GM20000 (cell line): ENCODE data around the gene SUCNR1.
"Not testable (repeated sequence)": the region's sequence is repeated elsewhere in the genome, so short reads cannot be mapped to it uniquely, and the experiment has no call there.

Experiments
- DNase-seq: peaks from one replicate; pipeline ENCODE4 v3.0.0; 2012; ENCODE audit warnings: low spot score
- TF ChIP-seq, protein P1 (sequence below): IDR thresholded peaks from 2 replicates; pipeline ENCODE4 v1.5.1; 2012; ENCODE audit warnings: mild to moderate bottlenecking, control low read depth; ENCODE audit errors: extremely low read depth, missing control alignments

SUCNR1 gene

DNA sequence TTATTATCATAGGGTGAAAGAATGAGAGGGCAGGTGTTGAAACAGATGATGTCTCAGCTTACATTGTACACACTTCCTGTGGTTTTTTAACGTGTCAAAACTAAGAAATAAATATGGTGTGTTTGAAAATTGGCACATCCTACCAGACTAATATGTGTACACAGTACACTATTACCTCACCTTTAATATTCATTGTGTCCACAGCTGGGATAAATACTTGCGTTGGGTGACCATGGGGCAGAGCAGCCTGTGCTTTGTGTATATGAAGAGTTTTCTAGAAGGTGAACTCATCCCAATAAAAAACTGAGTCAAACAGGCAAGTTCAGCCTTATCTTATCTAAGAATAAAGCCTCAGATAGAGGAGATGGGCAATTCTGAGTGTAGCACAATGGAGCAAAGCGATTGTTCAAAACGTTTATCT, 17.3 kb downstream of the SUCNR1 start:
- TF ChIP-seq, protein P1, sequence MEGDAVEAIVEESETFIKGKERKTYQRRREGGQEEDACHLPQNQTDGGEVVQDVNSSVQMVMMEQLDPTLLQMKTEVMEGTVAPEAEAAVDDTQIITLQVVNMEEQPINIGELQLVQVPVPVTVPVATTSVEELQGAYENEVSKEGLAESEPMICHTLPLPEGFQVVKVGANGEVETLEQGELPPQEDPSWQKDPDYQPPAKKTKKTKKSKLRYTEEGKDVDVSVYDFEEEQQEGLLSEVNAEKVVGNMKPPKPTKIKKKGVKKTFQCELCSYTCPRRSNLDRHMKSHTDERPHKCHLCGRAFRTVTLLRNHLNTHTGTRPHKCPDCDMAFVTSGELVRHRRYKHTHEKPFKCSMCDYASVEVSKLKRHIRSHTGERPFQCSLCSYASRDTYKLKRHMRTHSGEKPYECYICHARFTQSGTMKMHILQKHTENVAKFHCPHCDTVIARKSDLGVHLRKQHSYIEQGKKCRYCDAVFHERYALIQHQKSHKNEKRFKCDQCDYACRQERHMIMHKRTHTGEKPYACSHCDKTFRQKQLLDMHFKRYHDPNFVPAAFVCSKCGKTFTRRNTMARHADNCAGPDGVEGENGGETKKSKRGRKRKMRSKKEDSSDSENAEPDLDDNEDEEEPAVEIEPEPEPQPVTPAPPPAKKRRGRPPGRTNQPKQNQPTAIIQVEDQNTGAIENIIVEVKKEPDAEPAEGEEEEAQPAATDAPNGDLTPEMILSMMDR = no peak
- DNase-seq = no peak

DNA sequence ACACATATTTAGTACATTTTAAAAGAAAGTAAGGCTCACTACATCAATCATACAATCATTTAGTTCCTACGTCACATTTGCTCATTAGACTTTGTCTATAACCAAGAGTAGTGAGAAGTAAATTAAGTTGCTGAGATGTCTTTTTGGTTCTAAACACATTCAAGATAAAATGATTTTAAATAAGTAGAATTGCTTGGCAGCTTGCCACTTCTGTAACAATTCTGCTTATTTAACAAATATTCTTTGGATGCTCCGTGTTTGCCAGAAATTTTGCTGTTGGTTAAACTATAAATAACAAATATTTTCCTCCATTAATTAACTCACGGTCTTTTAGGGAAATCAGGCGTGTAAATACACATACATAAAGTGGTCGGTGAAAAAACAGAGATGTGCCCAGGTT, 18.3 kb downstream of the SUCNR1 start:
- TF ChIP-seq, protein P1 = no peak
- no peak for DNase-seq

DNA sequence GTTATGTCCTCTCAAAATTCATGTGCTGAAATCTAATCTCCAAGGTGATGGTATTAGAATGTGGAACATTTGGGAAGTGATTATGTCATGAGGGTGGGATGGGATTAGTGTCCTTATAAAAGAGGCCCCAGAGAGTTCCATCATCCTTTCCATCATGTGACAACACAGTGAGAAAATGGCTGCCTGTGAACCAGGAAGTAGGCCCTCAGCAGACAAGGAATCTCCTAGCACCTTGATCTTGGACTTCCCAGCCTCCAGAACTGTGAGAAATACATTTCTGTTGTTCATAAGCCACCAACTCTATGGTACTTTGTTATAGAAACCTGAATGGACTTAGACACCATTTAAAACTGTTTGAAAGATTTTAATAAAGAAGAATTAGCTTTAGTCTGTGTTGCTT, 20.8 kb downstream of the SUCNR1 start:
- TF ChIP-seq, protein P1 = no peak
- no peak for DNase-seq

DNA sequence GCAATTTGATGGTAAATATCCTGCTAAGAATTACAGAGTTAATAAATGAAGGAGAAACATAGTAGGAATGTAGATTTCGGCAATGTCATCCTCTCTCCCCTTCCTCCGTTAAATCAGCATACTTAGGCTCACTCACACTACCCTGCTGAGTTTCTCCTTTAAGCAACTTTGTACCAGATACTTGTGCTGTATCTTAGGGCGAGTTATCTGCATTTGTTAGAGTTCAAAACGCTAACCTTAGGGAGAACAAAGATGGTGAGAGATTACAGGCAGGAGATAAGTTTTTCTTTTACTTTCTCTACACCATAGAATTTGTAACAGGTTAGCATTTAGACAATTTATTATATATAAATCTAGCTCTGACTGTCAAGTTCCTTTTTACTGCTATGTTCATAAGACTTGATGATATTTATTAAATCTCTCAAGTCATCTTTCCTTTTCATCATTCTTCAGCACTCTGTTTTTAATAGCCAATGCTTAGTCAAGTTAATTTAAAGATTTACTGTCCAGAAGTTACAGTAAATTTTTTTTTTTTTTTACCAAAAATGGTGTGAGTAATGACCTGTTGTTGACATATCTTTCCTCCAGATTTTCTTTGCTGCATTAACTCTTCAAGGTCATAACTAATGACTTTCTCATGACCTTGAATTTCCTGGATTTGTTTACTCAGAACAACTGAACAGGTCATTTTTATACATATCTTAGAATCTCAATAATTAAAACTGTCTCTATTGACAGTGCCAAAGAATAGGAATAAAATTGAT, 22.2 kb downstream of the SUCNR1 start:
- TF ChIP-seq, protein P1 = no peak
- no peak for DNase-seq

DNA sequence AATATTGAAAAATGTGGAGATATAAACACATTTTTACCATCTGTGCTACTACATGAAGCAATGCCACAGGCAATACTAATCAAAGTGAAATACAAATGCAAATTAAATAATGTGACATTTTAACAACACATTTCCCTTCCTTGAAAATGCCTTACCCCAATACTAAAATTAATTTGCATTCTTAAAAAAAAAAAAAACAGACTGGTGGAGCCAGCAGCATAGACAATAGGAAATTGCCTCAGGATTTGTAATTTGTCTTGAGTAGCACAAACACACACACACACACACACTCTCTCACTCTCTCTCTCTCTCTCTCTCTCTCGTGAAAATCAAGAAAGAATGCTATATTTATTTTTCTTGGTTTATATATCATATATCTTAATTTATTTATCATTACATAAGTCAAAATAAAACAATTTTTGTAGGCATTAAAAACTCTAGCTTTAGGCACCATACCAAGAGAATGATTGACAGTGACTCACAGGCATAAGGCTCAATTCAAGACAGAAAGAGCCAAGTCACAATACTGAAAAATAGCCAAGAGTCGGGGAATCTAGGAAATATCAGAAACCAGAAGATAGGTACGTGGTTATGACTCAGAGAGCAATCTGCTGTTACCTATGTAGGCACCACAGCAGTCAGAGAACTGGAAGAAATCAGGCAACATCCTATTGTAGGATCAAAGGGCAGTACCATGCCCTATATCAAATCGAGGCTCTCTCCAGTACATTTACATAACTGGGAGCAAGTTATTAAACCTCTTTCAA, 23.0 kb downstream of the SUCNR1 start:
- no peak for DNase-seq
- TF ChIP-seq, protein P1 = no peak

DNA sequence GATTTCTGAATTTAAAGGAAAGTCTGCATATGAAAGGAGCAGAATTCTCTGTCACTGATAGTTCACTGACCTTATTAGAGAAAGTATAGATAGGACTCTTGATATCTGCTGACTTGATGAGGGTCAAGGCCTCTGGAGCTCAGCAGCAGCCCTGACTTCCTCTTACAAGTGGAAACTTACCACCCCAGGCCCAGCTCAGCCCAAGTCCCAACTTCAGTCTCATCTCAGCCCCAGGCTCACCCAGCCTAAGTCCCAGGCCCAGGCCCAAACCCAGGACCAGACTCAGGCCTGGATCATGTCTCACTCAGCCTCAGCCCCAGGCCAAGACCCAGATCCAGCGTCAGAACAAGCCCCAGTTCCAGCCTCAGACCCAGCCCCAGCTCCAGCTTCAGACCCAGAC, 24.7 kb downstream of the SUCNR1 start:
- DNase-seq = not testable (repeated sequence)

DNA sequence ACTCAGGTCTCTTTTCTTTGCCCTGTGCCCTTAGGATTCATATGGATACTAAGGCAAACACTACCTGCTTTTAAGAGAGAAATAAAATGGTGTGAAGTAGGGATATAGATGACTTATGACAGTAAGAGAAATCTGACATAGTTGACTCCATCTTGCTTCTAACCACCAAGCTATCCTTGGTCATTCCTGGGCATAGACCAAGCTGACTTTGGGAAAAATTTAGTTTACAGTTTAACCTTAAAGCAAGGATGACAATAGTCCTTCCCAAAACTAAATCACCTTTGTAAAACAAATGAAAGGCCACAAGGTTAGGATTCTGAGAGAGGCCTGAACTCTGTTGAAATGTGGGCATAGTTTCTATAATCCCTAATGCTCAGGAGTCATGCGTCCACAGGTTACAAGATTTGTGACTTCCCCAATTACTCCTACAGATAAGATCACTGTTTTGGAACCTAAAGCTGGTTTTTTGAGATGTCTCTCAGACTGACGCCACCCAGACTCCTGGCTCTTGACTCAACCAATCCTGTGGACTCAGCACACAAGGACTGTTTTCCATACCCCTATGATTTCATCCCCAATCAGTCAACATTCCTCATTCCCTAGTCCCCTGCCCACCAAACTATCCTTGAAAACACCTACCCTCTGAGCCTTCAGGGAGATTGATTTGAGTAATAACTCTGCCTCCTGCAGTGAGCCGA, 25.3 kb downstream of the SUCNR1 start:
- not testable (repeated sequence) for DNase-seq

DNA sequence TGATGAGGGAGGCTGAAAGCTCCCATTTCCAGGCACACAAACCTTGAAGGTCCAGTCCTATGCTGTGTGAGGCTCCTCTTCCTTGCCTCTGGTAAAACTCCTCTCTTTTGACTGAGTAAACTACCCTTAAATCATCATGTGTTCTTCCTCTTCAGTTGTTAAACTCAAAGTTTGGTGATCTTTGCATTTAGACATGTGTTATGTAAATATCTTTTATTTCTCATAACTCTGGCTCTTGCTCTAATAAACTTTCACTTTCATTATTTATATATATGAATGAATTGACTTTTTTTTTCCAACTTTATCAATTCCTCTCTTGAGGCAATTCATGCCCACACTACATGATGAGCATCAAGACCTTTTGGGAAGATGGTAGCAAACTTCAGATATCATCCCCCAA, 26.6 kb downstream of the SUCNR1 start:
- no peak for DNase-seq
- TF ChIP-seq, protein P1 = no peak
